Keratinocyte (primary cell): Measurements from ENCODE around the gene EEF2K.

ENCODE experiments used
- EZH2 ChIP-seq: IDR thresholded peaks from one replicate; pipeline ENCODE4 v1.6.1; 2012; ENCODE audit warnings: inconsistent platforms, mild to moderate bottlenecking, low read length, moderate library complexity
- TF ChIP-seq, protein P1 (sequence below), 3 experiments: IDR thresholded peaks in 1 of 3; conservative IDR thresholded peaks in 1 of 3; optimal IDR thresholded peaks in 1 of 3; 2 replicates in 2 of 3; 3 replicates in 1 of 3; pipeline versions ENCODE3 to v1.5.1; 2011; ENCODE audit warnings: low read length in 3 of 3, mild to moderate bottlenecking in 3 of 3, moderate library complexity in 2 of 3, control low read depth in 1 of 3, inconsistent platforms in 1 of 3; ENCODE audit not compliant: insufficient read depth in 2 of 3; ENCODE audit errors: extremely low read depth in 1 of 3

DNA sequence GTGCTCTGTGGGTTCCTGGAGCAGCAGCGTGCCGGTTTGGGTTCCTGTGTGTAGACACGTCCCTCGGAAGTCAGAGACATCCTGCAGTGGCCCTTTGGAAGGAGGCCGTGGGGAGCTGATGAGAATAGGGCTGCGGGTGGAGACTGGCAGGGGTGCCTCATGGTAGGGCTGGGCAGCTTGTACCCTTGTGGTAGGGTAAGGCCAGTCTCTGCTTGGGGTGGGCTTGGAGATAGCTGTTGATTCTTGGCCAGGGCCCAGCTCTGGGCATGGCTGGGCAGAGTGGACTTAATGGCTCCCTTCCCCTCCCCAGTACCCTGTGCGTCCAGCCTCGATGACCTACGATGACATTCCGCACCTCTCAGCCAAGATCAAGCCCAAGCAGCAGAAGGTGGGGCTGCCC lies 101.8 kb downstream of the EEF2K start:
- TF ChIP-seq, protein P1, sequence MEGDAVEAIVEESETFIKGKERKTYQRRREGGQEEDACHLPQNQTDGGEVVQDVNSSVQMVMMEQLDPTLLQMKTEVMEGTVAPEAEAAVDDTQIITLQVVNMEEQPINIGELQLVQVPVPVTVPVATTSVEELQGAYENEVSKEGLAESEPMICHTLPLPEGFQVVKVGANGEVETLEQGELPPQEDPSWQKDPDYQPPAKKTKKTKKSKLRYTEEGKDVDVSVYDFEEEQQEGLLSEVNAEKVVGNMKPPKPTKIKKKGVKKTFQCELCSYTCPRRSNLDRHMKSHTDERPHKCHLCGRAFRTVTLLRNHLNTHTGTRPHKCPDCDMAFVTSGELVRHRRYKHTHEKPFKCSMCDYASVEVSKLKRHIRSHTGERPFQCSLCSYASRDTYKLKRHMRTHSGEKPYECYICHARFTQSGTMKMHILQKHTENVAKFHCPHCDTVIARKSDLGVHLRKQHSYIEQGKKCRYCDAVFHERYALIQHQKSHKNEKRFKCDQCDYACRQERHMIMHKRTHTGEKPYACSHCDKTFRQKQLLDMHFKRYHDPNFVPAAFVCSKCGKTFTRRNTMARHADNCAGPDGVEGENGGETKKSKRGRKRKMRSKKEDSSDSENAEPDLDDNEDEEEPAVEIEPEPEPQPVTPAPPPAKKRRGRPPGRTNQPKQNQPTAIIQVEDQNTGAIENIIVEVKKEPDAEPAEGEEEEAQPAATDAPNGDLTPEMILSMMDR (optimal IDR thresholded peaks at IDR 0.05 in 1 of 3, IDR thresholded peaks at IDR 0.05 in 1 of 3, conservative IDR thresholded peaks at IDR 0.05 in 1 of 3; ENCODE audit: extremely low read depth in 1 of 3, insufficient read depth in 2 of 3, low read length in 3 of 3) = no peak
- TF ChIP-seq EZH2 = no peak
